DMS53 treated with DMSO at 0.1 percent for 48 hours (cell line): ENCODE measurements around the gene SLC39A7.
A peak's percentile ranks its signal among the peaks of the same experiment; 100 is the strongest.

ENCODE experiments used
- DNase-seq: peaks from one replicate; lab custom pipeline; 2025; ENCODE audit not compliant: unreplicated experiment; lab: John Stamatoyannopoulos, UW

The SLC39A7 gene

GRCh38 chr6:33200219-33201146 is at the start of gene SLC39A7, which contains the start of gene RXRB:
SLC39A7 (plus strand) TSS chr6:33200867; CDS start chr6:33201246, 379 bp downstream.
RXRB (minus strand) TSS chr6:33200665; CDS start chr6:33200476, 189 bp downstream.
- DNase-seq: peak; percentile 95

DNA sequence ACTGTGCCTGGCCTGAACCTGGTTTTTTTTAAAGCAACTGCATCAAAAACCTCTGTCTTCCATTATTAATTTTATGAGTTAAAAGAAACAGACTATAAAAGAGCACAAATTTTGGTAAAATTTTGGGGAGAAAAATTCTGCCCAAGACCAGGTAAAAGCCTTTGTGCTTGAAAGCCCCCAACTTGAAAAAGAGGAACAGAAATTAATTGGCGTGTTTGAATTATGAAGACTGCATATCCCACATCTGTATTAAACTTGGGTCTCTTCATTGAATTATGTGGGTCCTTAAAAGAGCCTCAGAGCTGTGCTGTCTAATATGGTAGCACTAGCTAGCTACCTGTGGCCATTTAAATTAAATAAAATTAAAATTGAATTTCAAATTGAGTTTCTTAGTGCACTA is 49.6 kb upstream of the SLC39A7 start:
- DNase-seq: no peak

GRCh38 chr6:33154349-33154748 is 46.3 kb upstream of the SLC39A7 start:
- DNase-seq: no peak

DNA sequence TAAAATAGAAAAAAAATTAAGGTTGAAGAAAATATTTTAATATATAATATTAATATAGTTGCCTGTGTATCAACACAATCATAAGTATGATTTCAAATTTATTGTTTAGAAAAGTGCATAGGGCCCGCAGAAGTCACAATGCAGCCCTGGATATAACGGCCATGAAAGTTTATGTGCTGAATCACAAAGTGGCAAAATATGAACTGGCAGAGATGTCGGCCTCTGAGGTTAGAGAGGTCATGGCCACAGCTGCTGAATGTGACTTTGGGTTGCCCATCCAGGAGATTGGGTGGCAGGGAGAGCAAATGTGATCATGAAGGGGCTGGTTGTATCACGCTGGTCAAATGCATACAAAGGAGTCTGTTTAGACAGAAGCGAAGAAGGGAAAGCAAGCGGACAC is 44.1 kb upstream of the SLC39A7 start:
- DNase-seq: no peak

DNA sequence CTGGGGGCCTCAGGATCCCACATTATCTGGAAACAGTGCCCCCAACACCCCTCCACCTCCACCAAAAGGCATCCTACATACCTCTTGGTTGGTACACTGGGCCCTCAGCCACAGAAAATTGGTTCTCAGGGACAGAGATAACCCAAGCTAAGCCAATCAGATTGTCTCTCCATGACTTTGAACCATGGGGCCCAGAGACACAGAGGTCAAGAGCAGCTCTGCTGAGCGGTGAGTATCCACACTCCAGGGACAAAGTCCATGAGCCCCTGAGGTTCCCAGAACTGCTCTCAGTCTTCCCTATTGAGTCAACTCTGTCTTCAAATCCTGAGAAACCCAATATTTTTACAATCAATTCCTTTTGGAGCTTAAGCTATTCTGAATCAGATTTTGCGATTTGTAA is 43.7 kb upstream of the SLC39A7 start:
- no peak for DNase-seq

GRCh38 chr6:33160096-33160495 is 40.6 kb upstream of the SLC39A7 start:
- no peak for DNase-seq

DNA sequence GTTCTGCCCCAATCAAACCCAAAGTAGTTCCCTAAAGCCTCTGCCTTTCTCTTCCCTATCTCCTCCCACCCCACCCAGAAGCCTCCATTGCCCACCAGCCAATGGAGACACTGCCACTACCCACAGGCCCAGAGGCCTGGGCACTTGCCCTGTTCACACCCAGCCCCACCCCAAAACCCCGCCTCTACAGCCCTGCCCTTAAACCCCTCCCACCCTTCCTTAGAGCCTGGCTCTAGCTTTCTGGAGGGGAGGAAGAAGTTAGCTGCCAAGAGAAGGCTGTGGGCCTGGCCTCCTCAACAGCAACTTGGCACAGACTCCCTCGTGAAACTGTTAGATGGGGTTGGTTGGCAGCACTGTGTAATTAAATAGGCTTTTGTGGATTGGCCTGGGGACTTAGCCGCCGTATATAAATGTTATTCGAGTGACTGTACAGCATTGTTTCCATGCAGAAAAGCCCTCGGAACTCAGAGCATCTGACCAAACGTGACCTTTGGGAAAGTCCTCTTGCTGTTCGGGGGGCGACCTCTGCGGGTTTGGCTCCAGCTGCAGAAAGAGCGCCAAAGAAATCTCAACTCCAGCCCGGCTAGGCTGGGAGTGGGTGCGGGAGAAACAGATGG is 39.8 kb upstream of the SLC39A7 start:
- no peak for DNase-seq

GRCh38 chr6:33161354-33162331 is 39.0 kb upstream of the SLC39A7 start:
- peak; percentile 36 for DNase-seq

DNA sequence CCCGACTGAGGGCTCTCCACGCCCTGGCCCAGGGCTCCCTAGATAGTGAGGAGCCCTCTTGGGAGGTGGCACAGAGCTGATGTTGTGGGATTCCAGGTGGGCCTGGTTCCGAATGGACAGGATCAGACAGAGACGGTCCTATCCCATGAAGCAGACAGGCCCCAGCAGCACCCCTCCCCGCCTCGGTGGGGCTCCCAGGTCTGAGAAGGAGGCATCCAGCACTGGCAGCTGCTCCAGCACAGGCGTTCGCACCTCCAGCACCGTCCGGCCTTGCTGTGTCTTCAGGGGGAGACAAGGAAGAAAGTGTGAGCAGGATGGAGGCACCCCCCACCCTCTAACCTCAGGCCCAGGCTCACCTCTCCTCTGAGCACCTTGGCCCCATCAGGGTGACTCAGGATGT is 37.1 kb upstream of the SLC39A7 start:
- DNase-seq: no peak

DNA sequence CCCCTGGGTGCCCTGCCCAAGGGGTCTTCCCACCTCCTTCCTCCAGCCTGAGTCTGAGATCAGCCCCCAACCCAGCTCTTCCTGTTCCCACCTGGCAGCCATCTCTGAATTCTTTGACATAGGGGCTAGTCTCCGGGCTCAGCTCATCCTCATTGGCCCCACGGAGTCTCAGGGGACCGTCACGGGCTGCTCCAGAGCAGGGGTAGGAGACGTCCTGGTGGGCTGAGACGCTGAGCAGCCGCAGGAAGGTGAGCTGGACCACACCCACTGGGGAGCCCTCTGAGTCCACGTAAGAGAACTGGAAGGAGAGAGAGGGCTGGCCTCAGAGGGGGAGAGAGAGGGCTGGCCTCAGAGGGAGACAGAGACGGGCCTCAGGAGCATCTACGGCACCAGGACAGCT is 36.5 kb upstream of the SLC39A7 start:
- no peak for DNase-seq

GRCh38 chr6:33164665-33165373 is 35.8 kb upstream of the SLC39A7 start:
- no peak for DNase-seq

- DNase-seq: no peak
Observed at GRCh38 chr6:33165581-33166258, 34.9 kb upstream of the SLC39A7 start.

DNA sequence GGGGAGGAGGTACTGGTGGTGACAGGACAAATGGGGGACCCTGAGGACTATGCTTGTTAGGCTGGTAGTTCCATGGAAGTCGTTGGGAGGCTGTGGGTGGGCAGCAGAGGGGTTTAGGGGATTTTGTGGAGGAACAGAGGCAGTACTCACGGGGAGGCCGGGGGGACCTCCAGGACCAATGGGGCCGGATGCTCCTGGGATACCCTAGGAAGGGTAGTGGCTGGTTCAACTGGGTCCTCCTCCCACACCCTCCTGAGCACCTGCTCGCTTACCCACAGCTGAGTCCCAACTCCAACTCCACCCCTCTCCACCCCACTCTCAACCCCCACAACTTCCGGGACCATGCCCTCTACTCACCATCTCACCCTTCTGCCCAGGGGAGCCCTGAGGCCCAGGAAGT is 34.3 kb upstream of the SLC39A7 start:
- no peak for DNase-seq

DNA sequence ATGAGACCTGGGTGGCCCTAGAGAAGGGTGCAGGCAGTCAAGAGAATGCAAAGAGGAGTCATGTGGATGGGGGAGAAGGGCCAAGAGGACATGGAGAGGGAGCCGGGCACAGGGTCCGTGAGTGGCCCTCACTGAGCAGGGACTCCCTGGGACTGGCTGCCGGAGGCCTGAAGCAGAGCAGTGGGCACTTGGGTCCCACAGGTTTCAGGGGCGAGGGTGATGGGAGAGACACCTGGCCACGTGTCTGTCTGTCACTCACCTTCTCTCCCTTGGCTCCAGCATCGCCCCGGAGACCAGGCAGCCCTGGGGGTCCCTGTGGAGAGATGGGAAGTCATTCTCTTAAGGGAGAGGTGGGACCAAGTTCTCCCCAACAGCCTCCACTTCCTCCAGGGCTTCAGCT is 33.9 kb upstream of the SLC39A7 start:
- DNase-seq: no peak

DNA sequence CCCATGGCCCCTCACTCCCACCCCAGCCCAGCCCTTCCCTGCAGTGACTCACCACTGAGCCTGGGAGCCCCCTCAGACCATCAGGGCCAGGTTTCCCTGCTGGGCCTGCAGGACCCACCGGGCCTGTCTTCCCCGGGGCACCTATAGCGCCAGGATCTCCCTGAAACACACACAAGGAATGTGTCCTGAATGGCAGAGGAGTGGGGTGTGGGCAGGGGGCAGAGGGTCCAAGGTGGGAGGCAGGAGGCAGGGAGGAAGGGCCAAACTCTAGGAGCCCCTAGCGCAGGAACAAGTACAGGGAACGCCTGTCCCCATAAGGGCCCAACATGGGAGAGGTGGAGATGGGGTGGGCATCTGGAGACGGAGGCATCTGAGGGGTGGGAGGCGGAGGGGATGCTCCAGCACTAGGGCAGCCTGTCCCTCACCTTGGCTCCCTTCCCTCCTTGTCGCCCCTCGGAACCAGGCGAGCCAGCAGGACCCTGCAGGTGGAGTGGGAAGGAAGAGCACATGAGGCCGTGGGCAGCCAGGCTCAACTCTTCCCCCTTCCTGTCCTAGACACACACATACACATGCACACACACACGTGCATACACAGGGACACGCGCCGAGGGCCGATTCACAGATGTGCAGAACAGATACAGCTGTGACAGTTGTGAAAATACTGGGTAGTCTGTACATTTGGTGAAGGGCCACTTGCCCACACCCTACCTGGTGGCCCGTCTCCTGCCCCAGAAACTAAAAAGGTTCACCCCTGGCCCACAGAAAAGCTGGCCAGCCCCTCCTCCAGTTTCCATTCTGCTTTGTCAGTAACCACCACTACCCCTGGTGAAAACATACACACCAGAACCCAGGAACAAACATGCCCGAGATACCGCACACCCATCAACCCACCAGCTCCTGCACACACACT is 33.0 kb upstream of the SLC39A7 start:
- no peak for DNase-seq

DNA sequence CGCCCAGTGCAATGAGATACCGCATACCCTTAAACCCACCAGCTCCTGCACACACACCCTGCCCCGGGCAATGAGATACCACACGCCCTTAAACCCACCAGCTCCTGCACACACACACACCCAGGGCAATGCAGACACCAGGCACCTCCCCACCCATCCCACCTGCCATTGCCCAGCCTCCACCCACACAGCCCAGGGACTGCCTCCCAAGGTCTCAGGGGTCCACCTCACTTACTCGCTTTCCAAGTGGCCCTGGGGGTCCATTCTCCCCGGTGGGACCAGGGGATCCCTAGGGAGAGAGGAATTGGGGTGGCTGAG is 32.4 kb upstream of the SLC39A7 start:
- no peak for DNase-seq

DNA sequence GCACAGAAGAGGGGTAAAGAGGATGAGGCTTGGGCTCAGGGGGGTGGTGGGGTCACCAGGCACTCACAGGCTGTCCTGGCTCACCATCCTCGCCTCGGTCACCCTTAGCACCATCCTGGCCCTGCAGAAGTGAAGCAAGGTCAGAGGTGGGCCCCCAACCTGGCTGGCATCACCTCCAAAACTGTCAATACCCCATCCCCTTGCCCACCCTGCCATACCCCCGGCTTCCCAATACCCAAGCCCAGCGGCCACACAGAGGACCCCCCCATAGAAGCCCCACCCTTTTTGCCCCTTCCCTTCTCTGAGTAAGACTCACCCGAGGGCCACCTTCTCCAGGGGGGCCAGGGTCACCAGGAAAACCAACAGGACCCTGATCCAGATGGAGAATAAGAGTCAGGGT is 32.0 kb upstream of the SLC39A7 start:
- DNase-seq: no peak

- no peak for DNase-seq
Observed at GRCh38 chr6:33169291-33170175, 31.1 kb upstream of the SLC39A7 start.
